Measurements from ENCODE around the gene AP3S2. TPM values are rescaled to one million over a fixed set of nuclear protein-coding genes. Genes with fewer than 3 reads are reported as not detected.

The AP3S2 gene
- total and polyA plus RNA-seq, 2 experiments from 2014 or later: 9.4 to 93.3 TPM

GRCh38 chr15:89809093-89809786, 84.6 kb downstream of the AP3S2 start (continued):
- TF ChIP-seq ZNF462 (CRISPR knock-in tag; IDR thresholded peaks at IDR 0.05): no peak

GRCh38 chr15:89808160-89808870, 85.5 kb downstream of the AP3S2 start:
- no peak overlapping the region for H3K4me3 ChIP-seq
- DNase-seq (ENCODE audit: low spot score) (no peak), ATAC-seq (no peak)
- H3K4me1 Mint-ChIP-seq: peaks cover 12% of the 10 kb centered on the region; the same call in 2 of the 3 replicates
- no peaks in the 10 kb centered on the region for H3K9me2 ChIP-seq (ENCODE audit: insufficient read depth)
- no peaks in the 10 kb centered on the region for H3F3A ChIP-seq (replicated peaks; ENCODE audit: low read depth)
- H3K9me3 Mint-ChIP-seq: no peaks in the 10 kb centered on the region
- H3K4me1 ChIP-seq (ENCODE audit: insufficient read depth): no peaks in the 10 kb centered on the region; the same call in 1 of the 2 replicates
- no peaks in the 10 kb centered on the region for H3K79me2 ChIP-seq (replicated peaks; ENCODE audit: insufficient read depth)
- H4K20me1 ChIP-seq (replicated peaks; ENCODE audit: insufficient read depth): no peaks in the 10 kb centered on the region
- no peak overlapping the region for H3K4me3 Mint-ChIP-seq
- peaks cover 2% of the 10 kb centered on the region for H3K27me3 ChIP-seq (ENCODE audit: insufficient read depth)
- H3K27me3 Mint-ChIP-seq (ENCODE audit: insufficient read depth, low read depth, poor library complexity): peaks cover 30% of the 10 kb centered on the region
- no peaks in the 10 kb centered on the region for H3K36me3 ChIP-seq (ENCODE audit: insufficient read depth)
- no peak overlapping the region for H3K27ac Mint-ChIP-seq
- H3K4me2 ChIP-seq: no peak overlapping the region
- H2AFZ ChIP-seq: no peak overlapping the region
- no peak overlapping the region for H3K27ac ChIP-seq (ENCODE audit: low read depth)
- no peaks in the 10 kb centered on the region; the same call in 2 of the 3 replicates for H3K36me3 Mint-ChIP-seq (ENCODE audit: low read depth)
- TF ChIP-seq STAT1 (IDR thresholded peaks at IDR 0.05; ENCODE audit: unreplicated experiment) (no peak), ZNF114 (CRISPR knock-in tag; IDR thresholded peaks at IDR 0.05) (no peak), JUNB (IDR thresholded peaks at IDR 0.05; ENCODE audit: unreplicated experiment) (no peak), ZNF331 (CRISPR knock-in tag; IDR thresholded peaks at IDR 0.05; ENCODE audit: low read depth) (no peak), POLR2AphosphoS5 (IDR thresholded peaks at IDR 0.05; ENCODE audit: low read depth) (no peak), CTCF (conservative IDR thresholded peaks at IDR 0.05; ENCODE audit: low read depth in 2 of 2) (no peak)

Measured in GM23338 (cell line).